GM21723 (cell line): Measurements from ENCODE around the gene GOLGA5.
"Not testable (repeated sequence)": the region's sequence is repeated elsewhere in the genome, so short reads cannot be mapped to it uniquely, and the experiment has no call there.

Experiments used
- ATAC-seq: cut with Tn5 transposase; IDR thresholded peaks from one replicate; pipeline ENCODE4 v1.9.1; 2021; ENCODE audit warnings: mild to moderate bottlenecking, moderate library complexity; ENCODE audit not compliant: unreplicated experiment

The GOLGA5 gene

GRCh38 chr14:92819680-92820535 is 25.8 kb downstream of the GOLGA5 start:
- not testable (repeated sequence) for ATAC-seq

GRCh38 chr14:92820536-92820840 is 26.4 kb downstream of the GOLGA5 start:
- ATAC-seq, result not testable (repeated sequence)

DNA sequence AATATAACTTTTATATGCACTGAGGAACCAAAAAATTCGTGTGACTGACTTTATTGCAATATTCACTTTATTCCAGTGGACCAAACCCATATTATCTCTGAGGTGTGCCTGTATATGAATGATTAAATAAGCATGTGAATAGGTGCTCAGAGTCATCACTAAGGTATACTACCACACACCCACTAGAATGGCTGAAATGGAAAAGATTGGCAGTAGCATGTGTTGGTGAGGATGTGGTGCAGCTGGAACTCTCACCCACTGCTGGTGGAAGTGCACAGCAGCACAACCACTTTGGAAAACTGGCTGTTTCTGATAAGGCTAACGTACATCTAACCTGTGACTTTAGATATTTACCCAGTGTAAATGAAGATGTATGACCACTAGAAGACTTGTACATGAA is 36.8 kb downstream of the GOLGA5 start:
- no peak for ATAC-seq

DNA sequence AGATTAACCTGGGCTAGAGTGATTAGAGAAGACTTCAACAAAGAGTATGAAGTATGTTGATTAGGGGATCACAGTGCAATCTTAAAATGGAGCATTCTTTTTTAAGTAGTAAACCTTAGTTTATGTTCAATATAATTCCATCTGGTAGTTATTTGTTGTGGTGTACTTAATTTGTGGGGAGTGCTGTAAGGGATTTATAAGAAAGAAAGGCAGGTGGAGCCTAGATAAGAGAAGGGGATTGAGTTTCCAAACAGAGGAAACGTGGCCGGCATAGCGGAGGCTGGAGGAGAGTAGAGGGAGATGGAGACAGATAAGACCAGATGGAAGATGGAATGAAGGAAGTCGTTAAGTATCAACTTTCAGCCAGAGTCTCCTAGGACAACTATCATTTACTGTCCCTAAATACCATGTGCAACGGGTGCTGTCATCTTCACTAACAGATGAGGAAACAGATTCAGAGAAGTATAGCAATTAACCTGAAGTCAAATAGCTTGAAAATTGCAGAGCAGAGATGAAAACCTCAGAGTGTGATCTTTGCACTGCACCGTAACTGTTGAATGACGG is 38.1 kb downstream of the GOLGA5 start:
- ATAC-seq, result no peak

DNA sequence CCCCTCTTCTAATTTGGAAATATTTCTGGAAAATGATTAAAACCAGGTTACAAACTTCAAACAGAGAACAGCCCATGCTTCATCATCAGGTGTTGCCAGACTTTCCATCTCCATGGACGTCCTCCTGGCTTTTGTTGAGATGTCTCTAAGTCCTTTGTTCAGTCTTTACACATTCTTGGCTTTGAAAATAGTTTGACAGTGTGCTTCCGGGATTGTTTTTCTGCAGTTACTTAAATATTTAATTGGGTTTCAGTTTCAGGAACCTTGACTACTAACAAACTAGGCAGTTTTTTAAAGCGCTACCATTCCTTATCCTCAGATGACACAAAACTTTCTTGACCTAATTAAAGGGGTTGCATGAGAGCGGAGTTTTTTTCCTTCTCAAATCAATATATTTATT is 47.8 kb downstream of the GOLGA5 start:
- ATAC-seq, result no peak

DNA sequence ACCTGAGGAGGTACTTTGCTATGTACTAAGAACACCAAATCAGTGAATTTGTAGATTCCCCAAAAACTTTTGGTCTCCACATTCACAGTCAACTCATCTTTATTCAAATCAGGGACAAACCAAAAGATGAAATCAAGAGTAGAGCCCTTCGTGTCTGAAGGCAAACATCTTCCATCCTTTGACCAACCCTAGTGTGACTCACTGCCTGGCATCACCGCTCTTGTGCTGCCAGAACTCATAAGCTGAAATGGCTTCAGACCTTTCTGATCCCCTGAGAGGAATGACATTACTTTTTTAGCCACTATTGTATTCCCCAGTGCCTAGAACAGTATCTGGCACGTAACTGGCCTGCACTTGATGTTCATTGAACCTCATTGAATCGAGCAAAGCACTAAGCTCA is 50.1 kb downstream of the GOLGA5 start:
- no peak for ATAC-seq

- peak; percentile 85 for ATAC-seq
Observed at GRCh38 chr14:92846162-92846897, 52.2 kb downstream of the GOLGA5 start.

DNA sequence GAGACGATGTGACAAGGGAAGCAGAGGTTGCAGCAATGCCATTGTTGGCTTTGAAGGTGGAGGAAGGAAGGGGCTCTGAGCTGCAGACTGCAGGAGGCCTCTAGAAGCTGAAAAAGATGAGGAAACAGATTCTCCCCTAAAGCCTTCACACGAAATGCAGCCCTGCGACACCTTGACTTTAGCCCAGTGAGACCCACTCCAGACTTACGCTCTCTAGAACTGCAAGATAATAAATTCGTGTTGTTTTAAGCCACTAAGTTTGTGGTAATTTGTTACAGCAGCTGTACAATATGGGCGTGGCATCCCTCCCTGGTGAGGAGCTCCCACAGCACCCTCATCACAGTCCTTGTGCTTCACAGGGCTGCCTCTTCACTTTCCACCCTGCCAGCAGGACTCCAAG is 53.2 kb downstream of the GOLGA5 start:
- no peak for ATAC-seq

- ATAC-seq, result no peak
Observed at GRCh38 chr14:92847749-92848148, 53.6 kb downstream of the GOLGA5 start.

DNA sequence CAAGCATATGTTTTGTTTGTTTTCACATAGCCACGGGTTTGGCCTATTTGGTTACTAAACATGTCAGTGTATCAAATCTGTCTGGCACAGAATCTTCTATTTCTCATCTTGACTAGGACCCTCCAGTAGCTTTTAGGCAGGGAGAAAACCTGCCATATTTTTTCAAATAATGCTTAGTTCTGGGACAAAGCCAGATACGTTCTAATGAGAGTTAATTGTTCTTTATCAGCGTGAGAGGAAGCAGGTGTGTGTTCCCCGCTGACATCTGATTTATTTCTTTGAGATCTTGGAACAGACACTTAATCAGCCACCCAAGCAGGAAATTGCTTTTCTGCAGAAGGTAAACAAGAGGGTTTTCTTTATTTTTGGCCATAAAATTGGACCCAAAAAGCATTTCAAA is 54.8 kb downstream of the GOLGA5 start:
- ATAC-seq, result no peak

DNA sequence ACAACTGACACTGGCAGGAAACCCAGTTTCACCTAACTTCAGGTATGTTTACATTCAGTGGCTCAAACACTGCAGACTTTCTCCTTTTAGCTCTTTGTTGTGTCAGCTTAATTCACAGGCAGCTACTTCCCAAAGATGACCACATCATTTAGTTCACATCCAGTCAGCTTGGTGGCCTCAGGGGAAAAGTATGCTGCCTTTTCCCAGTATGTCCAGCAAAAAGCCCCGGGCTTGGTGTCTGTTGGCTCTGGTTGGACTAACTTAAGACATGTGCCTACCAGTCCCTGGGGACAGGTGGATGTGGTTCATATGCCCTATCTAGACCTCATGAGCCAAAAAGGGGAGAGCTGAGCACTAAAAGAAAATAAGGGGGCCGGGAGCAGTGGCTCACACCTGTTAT is 56.4 kb downstream of the GOLGA5 start:
- no peak for ATAC-seq

DNA sequence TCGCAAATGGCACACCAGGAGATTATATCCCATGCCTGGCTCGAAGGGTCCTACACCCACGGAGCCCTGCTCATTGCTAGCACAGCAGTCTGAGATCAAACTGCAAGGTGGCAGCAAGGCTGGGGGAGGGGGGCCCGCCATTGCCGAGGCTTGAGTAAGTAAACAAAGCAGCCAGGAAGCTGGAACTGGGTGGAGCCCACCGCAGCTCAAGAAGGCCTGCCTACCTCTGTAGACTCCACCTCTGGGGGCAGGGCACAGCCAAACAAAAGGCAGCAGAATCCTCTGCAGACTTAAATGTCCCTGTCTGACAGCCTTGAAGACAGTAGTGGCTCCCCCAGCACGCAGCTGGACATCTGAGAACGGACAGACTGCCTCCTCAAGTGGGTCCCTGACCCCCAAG is 59.0 kb downstream of the GOLGA5 start:
- not testable (repeated sequence) for ATAC-seq

DNA sequence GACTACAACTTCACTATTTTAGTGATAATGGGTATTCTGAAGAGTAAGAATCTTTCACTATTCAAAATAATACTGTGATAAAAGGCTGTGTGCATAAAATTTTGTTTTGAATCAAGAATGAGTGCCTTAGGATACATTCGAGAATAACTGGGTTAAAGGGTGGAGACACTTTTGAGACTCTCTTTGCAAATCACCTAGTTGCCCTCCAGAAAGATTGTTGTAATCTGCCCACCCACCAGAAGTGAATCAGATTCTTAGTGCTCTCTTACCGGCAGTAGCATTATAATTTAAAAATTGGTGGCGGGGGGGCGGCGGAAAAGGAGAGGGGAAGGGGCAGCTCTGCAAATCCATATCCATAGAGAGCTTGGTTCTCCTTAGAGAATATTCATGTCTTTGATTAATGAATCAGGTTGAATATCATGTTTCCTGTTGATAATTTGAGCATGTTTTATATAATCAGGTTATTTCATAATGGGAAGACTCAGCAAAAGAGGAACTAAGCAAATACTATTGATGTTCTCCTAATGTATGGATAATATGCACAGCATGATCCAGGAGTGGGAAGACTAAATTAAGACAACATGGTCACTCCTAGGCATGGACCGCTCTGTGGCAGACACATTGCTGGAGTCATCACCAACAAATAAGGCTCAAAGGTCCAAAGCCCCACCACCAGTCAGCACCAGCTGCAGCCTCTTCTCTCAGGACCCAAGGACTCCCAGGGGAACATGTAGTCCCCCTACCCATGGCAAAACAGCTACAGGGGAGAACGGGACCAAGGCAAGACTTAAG is 66.1 kb downstream of the GOLGA5 start:
- ATAC-seq, result no peak

- ATAC-seq, result no peak
Observed at GRCh38 chr14:92861856-92862745, 68.0 kb downstream of the GOLGA5 start.

GRCh38 chr14:92863286-92864080 is 69.4 kb downstream of the GOLGA5 start:
- ATAC-seq, result no peak

- no peak for ATAC-seq
Observed at GRCh38 chr14:92865674-92866073, 71.6 kb downstream of the GOLGA5 start.

DNA sequence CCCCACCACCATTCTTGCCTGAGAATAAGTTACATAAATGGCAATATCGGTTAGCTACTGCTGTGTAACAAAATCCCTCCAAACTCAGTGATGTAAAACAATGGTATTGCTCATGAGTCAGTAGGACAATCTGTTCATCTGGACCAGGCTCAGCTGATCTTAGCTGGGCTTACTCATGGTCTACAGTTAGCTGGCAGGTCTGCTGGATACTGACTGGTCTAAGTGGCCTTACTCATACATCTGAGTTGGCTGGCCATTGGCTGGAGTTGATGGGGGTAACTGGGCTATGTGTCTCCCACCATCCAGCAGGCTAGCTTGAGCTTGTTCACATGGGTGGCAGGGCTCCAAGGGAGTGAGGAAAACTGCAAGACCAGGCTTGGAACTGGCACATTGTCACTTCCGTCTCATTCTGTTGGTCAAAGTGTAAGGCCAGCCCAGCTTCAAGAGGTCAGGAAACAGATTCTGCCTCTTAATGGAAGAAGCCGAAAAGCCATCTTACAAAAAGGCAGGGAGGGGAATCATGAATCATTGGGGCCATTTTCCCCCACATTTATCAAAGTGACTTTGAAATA is 72.2 kb downstream of the GOLGA5 start:
- ATAC-seq, result no peak

- no peak for ATAC-seq
Observed at GRCh38 chr14:92866901-92867865, 73.1 kb downstream of the GOLGA5 start.
